Coronary artery (tissue), 2 donors: Measurements from ENCODE around the gene PRR14L.
A peak's percentile ranks its signal among the peaks of the same experiment; 100 is the strongest.

Experiments used
- DNase-seq: peaks from one replicate; pipeline ENCODE4 v3.0.0-alpha.2; 2017; ENCODE audit warnings: low spot score
- H3K27ac ChIP-seq, 2 donors: fragments of 200-600 bp; sonication (generic); one replicate each; pipeline ENCODE4 v1.5.1; 2016 to 2019
- H3K4me3 ChIP-seq: fragments of 200-600 bp; sonication (generic); 2 replicates; pipeline ENCODE4 v1.5.1; 2016; ENCODE audit warnings: mild to moderate bottlenecking, moderate library complexity
- TF ChIP-seq, protein P1 (sequence below): fragments of 200-600 bp; sonication (generic); IDR thresholded peaks from one replicate; pipeline ENCODE4 v1.5.1; 2019; ENCODE audit warnings: antibody characterized with exemption

Gene PRR14L

DNA sequence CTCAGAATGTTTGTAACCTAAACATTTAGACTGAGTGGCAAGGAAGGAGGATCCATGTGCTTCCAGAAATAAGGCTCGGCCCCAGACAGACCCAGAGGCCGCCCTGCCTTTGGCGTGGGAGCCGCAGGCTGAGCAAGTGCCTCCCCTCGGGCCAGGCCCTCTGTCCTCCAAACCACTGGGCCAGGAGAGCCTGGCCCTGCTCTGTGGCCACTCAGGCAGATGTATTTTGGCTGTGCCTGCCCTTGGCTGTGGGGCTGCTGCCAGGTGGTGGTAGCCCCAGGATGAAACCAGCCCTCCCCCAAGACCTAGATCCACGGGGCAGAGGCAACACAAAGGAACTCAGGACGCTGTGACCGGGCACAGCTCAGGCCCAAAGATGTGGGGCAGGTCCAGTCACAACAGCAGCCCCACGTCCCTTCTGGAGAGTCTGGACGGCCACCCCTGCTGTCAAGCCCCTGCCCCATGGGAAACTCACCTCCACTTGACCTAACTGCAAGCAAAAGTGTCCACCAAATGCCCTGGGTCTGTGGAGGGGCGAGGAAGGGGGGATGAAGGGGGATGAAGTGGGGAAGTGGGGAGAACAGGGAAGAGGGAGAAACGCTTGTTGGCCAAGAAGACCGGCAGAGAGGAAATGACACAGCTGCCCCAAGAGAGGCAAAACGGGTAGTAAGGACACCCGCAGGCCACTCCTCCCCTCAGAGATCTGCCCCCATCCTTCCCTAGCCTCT, 111.9 kb downstream of the PRR14L start:
- H3K4me3 ChIP-seq = peak overlapping the region; percentile 59
- DNase-seq = no peak
- TF ChIP-seq, protein P1, sequence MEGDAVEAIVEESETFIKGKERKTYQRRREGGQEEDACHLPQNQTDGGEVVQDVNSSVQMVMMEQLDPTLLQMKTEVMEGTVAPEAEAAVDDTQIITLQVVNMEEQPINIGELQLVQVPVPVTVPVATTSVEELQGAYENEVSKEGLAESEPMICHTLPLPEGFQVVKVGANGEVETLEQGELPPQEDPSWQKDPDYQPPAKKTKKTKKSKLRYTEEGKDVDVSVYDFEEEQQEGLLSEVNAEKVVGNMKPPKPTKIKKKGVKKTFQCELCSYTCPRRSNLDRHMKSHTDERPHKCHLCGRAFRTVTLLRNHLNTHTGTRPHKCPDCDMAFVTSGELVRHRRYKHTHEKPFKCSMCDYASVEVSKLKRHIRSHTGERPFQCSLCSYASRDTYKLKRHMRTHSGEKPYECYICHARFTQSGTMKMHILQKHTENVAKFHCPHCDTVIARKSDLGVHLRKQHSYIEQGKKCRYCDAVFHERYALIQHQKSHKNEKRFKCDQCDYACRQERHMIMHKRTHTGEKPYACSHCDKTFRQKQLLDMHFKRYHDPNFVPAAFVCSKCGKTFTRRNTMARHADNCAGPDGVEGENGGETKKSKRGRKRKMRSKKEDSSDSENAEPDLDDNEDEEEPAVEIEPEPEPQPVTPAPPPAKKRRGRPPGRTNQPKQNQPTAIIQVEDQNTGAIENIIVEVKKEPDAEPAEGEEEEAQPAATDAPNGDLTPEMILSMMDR = no peak
- H3K27ac ChIP-seq = peak overlapping the region in 1 of 2 donors; percentile 84

DNA sequence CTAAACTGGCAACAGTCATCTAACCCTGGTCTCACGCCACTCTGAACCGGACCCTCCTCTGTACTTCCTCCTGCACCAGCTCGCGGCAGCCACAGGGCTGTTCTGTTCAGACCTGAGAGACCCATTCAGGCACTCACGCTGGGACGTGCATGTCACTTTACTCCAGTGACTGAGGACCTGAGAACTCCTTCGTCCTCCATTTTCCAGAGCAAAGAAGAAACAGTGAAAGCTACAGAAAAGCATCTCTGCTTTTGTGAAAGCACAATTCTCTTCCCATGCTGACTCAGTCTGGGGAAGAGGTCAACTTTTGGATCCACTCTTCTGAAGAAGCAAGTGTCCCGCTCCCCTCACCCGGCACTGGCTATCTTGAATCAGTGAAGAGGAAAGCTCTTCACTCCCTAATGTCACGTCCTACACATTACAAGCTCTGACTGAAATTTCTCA, 112.5 kb downstream of the PRR14L start:
- TF ChIP-seq, protein P1 = no peak
- peak overlapping the region; percentile 59 for H3K4me3 ChIP-seq
- peak overlapping the region in 1 of 2 donors; percentile 84 for H3K27ac ChIP-seq
- DNase-seq = no peak

DNA sequence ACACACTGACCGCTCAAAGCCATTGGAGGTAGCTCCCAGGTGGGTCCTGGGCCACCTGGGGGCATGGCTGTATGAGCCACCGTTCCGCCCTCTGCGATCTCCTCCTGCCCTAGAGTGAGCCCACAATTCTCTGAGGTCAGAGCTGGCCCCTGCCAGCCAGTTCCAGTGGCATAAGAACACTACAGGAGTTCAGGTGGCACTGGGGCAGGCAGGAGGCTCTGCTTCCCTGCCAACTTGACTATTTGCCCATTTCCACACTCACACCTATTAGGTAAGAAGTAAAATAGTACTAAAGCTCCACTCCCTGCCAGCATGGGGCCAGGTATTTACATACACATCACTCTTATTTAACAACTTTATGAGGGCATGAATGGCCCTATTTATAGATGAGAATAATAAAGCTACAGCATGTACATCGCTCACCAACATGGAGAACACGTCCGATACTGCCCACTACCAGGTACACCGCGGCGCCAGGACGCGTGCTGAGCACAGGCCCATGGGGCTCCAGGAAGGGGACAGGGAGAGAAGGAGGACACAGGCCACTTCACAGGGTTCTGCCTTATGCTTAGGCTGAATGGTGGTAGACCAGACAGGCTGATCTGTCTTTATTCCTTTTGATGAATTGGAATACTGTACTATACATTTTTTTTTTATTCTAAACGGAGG, 114.2 kb downstream of the PRR14L start:
- Histone ChIP-seq H3K4me3 (no peak overlapping the region), H3K27ac (no peak overlapping the region)
- TF ChIP-seq, protein P1 = no peak
- no peak for DNase-seq

DNA sequence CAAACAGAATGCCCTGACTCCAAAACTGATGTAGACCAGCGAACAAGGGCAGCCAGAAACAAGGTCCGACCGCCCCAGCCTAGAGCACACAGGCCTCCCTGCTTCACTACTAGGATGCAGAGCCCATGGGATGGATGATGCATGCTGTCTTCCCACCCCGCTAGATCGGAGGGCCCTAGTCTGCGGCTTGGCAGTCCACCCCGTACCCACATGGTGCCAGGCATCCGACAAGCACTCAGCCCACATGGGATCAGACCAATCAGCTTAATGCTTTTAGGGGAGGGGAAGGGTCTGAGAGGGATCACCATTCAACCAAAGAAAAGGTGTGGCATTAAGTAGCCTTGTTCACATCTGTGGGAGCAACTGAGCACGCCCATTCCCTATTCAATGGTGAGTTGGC, 118.5 kb downstream of the PRR14L start:
- no peak for DNase-seq
- H3K27ac ChIP-seq = peak overlapping the region; percentile 75 to 94
- H3K4me3 ChIP-seq = peak overlapping the region; percentile 96
- TF ChIP-seq, protein P1 = no peak
